Retinal pigment epithelial cell (primary cell): ENCODE measurements around the gene HACD2.

Experiments
- DNase-seq: peaks from one replicate; pipeline ENCODE4 v3.0.0-alpha.2; 2010; ENCODE audit warnings: low read depth
- H3K4me3 ChIP-seq: 2 replicates; pipeline ENCODE4 v1.5.1; 2011; ENCODE audit warnings: mild to moderate bottlenecking, low read length, control low read depth, moderate library complexity
- TF ChIP-seq, protein P1 (sequence below): conservative IDR thresholded peaks from 2 replicates; pipeline ENCODE4 v1.5.1; 2011; ENCODE audit warnings: low read depth, low read length, control low read depth, inconsistent platforms

The HACD2 gene, protein sequence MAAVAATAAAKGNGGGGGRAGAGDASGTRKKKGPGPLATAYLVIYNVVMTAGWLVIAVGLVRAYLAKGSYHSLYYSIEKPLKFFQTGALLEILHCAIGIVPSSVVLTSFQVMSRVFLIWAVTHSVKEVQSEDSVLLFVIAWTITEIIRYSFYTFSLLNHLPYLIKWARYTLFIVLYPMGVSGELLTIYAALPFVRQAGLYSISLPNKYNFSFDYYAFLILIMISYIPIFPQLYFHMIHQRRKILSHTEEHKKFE

DNA sequence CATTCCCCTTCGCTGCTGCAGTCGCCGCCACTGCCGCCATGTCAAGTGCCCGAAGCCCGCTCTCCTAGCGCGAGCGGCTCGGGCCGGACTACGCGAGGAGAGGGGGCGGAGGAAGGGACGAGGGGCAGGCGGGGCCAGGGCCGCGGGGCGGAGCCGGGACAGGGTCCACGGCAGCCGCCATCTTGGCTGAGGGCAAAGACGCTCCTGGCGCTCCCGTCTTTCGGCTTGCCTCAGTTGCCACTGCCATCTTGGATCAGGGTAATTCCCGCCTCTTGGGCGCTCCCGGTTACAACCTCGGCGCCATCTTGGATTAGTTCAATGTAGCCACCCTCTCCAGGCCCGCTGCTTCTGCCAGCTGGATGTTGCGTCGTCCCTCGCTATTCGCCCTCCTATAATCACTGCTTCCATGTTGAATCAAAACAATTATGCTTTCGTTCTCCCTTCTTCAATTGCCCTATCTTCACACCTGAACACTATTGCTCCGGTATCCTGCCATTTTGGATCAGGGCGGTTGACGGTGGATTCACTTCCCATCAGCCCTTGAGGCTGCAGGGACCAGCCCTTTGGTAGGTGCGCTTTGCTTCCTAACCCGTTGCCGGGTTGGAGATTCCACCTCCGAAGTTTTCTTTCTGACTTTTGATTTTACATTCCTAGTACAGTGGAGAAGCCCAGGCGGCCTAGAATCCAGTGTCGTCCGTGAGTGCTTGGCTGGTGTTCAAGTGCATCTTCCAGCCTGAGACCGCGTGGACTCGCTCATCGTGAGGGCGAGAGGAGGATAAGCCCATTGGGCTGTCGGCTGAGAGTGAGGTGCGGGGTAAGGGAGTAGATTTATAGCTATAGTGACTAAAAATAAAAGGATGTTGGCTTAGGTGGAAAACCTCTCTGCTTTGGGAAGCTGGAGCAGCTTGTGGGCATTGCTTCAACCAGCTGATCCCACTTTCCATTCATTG is at the start of gene HACD2:
HACD2 (minus strand) TSS at position 66 of the 950 bp plus-strand sequence; CDS start at position 40, 26 bp downstream.
- peak; percentile 91 for DNase-seq
- H3K4me3 ChIP-seq: peak within 1 kb of the TSS; percentile 65
- TF ChIP-seq, protein P1, sequence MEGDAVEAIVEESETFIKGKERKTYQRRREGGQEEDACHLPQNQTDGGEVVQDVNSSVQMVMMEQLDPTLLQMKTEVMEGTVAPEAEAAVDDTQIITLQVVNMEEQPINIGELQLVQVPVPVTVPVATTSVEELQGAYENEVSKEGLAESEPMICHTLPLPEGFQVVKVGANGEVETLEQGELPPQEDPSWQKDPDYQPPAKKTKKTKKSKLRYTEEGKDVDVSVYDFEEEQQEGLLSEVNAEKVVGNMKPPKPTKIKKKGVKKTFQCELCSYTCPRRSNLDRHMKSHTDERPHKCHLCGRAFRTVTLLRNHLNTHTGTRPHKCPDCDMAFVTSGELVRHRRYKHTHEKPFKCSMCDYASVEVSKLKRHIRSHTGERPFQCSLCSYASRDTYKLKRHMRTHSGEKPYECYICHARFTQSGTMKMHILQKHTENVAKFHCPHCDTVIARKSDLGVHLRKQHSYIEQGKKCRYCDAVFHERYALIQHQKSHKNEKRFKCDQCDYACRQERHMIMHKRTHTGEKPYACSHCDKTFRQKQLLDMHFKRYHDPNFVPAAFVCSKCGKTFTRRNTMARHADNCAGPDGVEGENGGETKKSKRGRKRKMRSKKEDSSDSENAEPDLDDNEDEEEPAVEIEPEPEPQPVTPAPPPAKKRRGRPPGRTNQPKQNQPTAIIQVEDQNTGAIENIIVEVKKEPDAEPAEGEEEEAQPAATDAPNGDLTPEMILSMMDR: no peak

DNA sequence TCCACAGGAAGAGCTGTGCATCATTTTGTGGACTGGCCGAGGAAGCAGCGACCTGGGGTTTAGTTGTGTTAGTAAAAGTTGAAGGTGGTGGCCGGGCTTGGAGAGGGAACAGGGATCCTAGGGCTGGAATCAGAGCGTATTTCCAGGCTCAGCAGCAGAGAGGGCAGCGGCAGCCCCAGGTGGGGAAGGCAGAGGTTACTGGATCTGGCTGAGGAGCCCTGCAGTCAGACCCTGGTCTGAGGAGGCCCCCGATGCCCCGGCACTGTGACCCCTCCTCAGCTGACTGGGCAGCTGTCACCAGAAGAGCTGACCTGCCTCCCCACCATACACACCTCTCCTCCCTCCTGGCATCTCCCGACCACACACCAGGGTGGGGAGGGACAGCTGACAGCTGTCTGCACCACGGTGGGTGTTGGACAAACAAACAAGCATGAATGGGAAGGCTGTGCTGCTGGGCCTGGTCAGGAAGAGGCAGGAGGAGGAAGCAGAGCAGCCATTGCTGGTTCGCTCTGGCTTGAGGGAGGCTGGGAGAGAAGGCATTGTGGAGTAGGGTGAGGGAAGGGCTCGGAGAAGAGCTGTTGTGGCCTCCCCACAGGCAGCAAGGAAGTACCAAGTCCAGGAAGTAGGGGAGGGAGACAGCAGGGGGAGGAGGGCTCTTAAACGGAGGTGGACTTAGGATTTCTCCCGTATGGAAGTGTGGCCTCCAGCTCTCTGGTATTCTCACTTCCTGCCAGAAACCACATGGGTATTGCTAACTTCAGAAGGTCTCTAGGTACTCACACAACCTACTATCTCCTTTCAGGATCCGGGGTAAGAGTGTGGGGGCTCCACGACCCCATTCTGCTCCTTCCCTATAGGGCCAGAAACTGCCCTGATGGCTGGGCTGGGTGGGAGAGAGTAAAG is 49.5 kb upstream of the HACD2 start:
- no peak for DNase-seq
- TF ChIP-seq, protein P1: no peak
- H3K4me3 ChIP-seq: no peak overlapping the region

DNA sequence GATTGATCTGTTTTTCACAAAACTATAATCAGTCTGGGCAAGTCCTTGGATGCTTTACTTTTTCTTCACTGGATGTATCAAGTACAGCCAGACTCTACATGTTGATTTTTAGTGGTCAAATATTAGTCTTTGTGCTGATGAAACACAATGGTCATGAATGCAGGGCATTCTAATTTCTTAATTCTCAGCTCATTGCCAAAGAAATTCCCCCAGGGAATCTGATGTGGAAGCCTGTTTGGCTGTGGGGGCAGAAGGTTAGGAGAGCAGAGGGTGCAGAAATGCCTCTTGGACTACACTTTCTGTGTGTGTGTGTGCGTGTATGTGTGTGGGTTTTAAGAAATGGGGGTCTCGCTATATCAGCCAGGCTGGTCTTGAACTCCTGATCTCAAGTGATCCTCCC is 48.7 kb upstream of the HACD2 start:
- H3K4me3 ChIP-seq: no peak overlapping the region
- TF ChIP-seq, protein P1: no peak
- DNase-seq: no peak

DNA sequence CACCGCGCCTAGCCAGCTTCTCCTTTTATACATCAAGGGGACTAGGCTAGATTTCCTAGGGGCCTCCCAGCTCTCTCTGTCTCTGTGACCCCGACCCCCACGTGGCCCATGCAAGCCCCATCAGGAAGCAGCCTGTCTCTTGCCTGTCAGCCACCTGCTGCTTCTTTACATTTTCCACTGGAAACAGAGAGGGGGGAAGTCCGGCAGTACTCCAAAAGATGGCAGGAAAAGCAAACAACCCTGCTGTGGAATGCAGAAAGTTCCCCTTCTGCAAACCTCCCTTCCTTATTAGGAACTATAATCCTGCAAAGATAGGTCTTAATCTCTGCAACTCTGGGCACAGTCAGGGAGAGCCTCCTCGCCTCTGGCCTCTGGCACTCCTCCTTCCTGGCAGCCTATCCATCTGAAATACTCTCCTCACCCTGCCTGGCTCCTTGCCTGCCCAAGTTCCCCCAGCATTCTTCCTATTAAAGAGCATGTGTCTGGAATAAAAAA is 47.4 kb upstream of the HACD2 start:
- DNase-seq: peak; percentile 54
- H3K4me3 ChIP-seq: no peak overlapping the region
- TF ChIP-seq, protein P1: no peak

DNA sequence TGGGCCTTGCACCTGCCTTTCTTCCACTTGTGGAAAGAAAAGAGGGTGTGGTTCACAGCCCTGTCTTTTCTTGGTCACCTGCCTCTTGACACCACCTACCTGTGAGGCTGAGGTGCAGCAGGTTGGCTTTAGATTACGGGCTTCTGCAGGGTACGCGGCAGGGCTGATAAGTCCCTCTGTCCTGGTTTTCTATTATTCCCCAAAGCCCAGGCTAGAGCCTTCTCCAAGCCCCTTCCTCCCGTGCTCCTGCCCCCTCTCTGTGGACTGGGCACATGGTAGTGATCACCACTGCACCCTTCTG is 44.8 kb upstream of the HACD2 start:
- H3K4me3 ChIP-seq: no peak overlapping the region
- TF ChIP-seq, protein P1: no peak
- DNase-seq: no peak

DNA sequence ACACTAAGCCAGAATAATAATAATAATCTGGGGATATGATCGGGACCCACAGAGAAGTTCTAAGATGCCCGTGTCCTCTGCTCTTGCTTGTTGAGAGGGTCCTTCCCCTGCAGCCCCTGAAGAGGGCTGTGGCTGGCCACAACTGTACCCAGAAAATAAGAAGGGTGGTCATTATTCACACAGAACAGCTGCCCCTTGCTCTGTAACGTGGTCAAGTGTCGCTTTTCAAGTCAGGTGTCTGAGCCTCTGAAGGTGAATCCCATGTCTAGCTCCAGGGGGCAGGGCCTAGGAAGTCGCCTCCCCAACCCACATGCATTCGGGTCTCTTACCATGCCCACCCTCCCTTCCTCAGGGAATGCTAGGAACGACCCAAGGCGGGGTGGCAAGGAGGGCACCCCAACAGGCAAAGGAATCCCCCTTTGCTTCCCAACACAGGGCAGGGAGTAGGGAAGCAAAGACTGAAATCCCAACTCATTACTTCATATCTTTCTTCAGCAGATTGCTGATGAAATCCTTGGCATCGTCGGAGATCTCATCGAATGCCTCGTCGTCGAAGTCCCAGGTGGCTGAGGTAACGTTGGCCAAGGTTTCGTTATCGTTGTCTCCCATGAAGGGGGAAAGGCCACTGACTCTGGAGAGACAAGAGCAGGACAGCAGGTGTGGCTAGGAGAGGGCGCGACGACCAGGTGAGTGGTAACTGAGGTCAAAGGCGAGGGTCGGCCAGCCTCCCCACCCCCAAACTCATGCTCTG is 44.3 kb upstream of the HACD2 start:
- H3K4me3 ChIP-seq: no peak overlapping the region
- TF ChIP-seq, protein P1: no peak
- DNase-seq: no peak
